OCI-LY1 (cell line): ENCODE data around the gene DMRT1.

Experiments
- H2AFZ ChIP-seq: fragments of 200-600 bp; sonication (generic), shearing (Covaris generic); 2 replicates; pipeline ENCODE4 v1.6.0; 2014; ENCODE audit warnings: antibody characterized with exemption, mild to moderate bottlenecking, low read length
- H3F3A ChIP-seq: fragments of 200-600 bp; sonication (generic), shearing (Covaris generic); 2 replicates; pipeline ENCODE4 v1.6.0; 2014; ENCODE audit warnings: mild to moderate bottlenecking, antibody characterized with exemption, low read length, moderate library complexity; ENCODE audit not compliant: insufficient read depth
- H3K27ac ChIP-seq: fragments of 200-600 bp; sonication (generic); 2 replicates; pipeline ENCODE4 v1.5.1; 2014; ENCODE audit warnings: low read length, mixed run types, mild to moderate bottlenecking, low read depth; ENCODE audit not compliant: poor library complexity, severe bottlenecking
- H3K27me3 ChIP-seq: fragments of 200-600 bp; sonication (generic); 2 replicates; pipeline ENCODE4 v1.6.0; 2014; ENCODE audit warnings: antibody characterized with exemption, mild to moderate bottlenecking, low read length, moderate library complexity; ENCODE audit not compliant: insufficient read depth
- H3K36me3 ChIP-seq: fragments of 200-600 bp; sonication (generic); 2 replicates; pipeline ENCODE4 v1.6.1; 2014; ENCODE audit warnings: mild to moderate bottlenecking, antibody characterized with exemption, low read length, moderate library complexity, mixed read lengths; ENCODE audit not compliant: insufficient read depth
- H3K4me1 ChIP-seq: fragments of 200-600 bp; sonication (generic); 2 replicates; pipeline ENCODE4 v1.5.1; 2014; ENCODE audit warnings: mild to moderate bottlenecking, low read length, moderate library complexity; ENCODE audit not compliant: insufficient read depth, severe bottlenecking
- H3K4me2 ChIP-seq: fragments of 200-600 bp; sonication (generic), shearing (Covaris generic); 2 replicates; pipeline ENCODE4 v1.6.1; 2014; ENCODE audit warnings: low read length
- H3K4me3 ChIP-seq: fragments of 200-600 bp; sonication (generic); 2 replicates; pipeline ENCODE4 v1.5.1; 2014; ENCODE audit warnings: low read length, low read depth, mild to moderate bottlenecking, mixed read lengths; ENCODE audit not compliant: poor library complexity, severe bottlenecking
- H3K79me2 ChIP-seq: fragments of 200-600 bp; shearing (Covaris generic); 2 replicates; pipeline ENCODE4 v1.6.1; 2016; ENCODE audit warnings: mixed run types, low read length, mixed read lengths; ENCODE audit not compliant: insufficient read depth
- H3K9ac ChIP-seq: fragments of 200-600 bp; sonication (generic), shearing (Covaris generic); 2 replicates; pipeline ENCODE4 v1.6.1; 2014; ENCODE audit warnings: mild to moderate bottlenecking, low read length, mixed read lengths
- H3K9me2 ChIP-seq: fragments of 200-600 bp; sonication (generic), shearing (Covaris generic); 2 replicates; pipeline ENCODE4 v1.6.1; 2014; ENCODE audit warnings: low read depth, mild to moderate bottlenecking, low read length, mixed read lengths
- H3K9me3 ChIP-seq: fragments of 200-600 bp; shearing (Covaris generic); 2 replicates; pipeline ENCODE4 v1.6.1; 2014; ENCODE audit warnings: low read length, mixed read lengths
- H4K20me1 ChIP-seq: fragments of 200-600 bp; sonication (generic), shearing (Covaris generic); 2 replicates; pipeline ENCODE4 v1.6.0; 2016; ENCODE audit warnings: mild to moderate bottlenecking, low read length; ENCODE audit not compliant: insufficient read depth
- EZH2 ChIP-seq: fragments of 200-600 bp; sonication (generic), shearing (Covaris generic); IDR thresholded peaks from 2 replicates; pipeline ENCODE4 v1.8.0; 2017; ENCODE audit warnings: borderline replicate concordance, mixed run types, mild to moderate bottlenecking, antibody characterized with exemption, low read length, moderate library complexity, mixed read lengths
- TF ChIP-seq, protein P1 (sequence below): fragments of 200-600 bp; sonication (generic), shearing (Covaris generic); IDR thresholded peaks from 2 replicates; pipeline ENCODE4 v1.5.1; 2017; ENCODE audit warnings: mild to moderate bottlenecking, antibody characterized with exemption, low read length, moderate library complexity, mixed read lengths

DMRT1 gene

GRCh38 chr9:1014640-1015039, 173.1 kb downstream of the DMRT1 start:
- Histone ChIP-seq H3K4me3 (no peak overlapping the region), H4K20me1 (no peaks in the 10 kb centered on the region), H3K27ac (no peak overlapping the region), H3K9me3 (no peaks in the 10 kb centered on the region), H3K9ac (no peak overlapping the region), H3K4me1 (no peaks in the 10 kb centered on the region), H3K79me2 (no peaks in the 10 kb centered on the region), H3K9me2 (no peaks in the 10 kb centered on the region), H3K27me3 (no peaks in the 10 kb centered on the region), H3K4me2 (no peak overlapping the region), H2AFZ (no peak overlapping the region), H3F3A (no peaks in the 10 kb centered on the region), H3K36me3 (no peaks in the 10 kb centered on the region; the same call in 1 of the 2 replicates)
- no peak for TF ChIP-seq EZH2
- TF ChIP-seq, protein P1, sequence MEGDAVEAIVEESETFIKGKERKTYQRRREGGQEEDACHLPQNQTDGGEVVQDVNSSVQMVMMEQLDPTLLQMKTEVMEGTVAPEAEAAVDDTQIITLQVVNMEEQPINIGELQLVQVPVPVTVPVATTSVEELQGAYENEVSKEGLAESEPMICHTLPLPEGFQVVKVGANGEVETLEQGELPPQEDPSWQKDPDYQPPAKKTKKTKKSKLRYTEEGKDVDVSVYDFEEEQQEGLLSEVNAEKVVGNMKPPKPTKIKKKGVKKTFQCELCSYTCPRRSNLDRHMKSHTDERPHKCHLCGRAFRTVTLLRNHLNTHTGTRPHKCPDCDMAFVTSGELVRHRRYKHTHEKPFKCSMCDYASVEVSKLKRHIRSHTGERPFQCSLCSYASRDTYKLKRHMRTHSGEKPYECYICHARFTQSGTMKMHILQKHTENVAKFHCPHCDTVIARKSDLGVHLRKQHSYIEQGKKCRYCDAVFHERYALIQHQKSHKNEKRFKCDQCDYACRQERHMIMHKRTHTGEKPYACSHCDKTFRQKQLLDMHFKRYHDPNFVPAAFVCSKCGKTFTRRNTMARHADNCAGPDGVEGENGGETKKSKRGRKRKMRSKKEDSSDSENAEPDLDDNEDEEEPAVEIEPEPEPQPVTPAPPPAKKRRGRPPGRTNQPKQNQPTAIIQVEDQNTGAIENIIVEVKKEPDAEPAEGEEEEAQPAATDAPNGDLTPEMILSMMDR = no peak

DNA sequence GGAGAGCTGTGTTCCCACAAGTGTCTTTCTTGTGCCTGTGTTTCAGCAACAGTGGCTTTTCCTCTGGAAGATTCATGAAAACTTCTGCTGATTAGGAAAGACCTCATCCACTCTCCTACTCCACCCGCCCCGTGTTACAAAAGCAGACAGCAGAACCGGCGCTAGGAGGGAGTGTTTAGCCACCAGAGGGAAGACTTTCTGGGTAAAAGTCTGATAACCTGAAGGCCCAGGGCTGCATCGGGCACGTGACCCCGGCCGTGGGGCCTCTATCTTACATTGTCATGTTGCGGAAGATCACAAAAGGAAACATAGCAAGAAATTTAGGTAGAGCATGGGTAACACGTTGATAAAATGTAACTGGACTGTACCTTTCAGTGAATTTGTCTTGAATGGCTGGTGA, 176.6 kb downstream of the DMRT1 start:
- TF ChIP-seq EZH2 = no peak
- TF ChIP-seq, protein P1 = peak; percentile 58
- Histone ChIP-seq H3K4me2 (no peak overlapping the region), H2AFZ (no peak overlapping the region), H3K4me1 (no peaks in the 10 kb centered on the region), H4K20me1 (no peaks in the 10 kb centered on the region), H3K27ac (no peak overlapping the region), H3K27me3 (no peaks in the 10 kb centered on the region), H3K9me2 (no peaks in the 10 kb centered on the region), H3K36me3 (no peaks in the 10 kb centered on the region), H3K9ac (no peak overlapping the region), H3K79me2 (no peaks in the 10 kb centered on the region), H3K4me3 (no peak overlapping the region), H3K9me3 (no peaks in the 10 kb centered on the region), H3F3A (no peaks in the 10 kb centered on the region)
